Esophagus squamous epithelium (tissue), 5 donors: Measurements from ENCODE around the gene DNM1L. TPM values are rescaled to one million over a fixed set of nuclear protein-coding genes. Genes with fewer than 3 reads are reported as not detected.

Experiments used
- DNase-seq: peaks from one replicate; lab custom pipeline; 2025; lab: John Stamatoyannopoulos, UW
- H3K27ac ChIP-seq, 4 donors: fragments of 200-600 bp; sonication (generic); one replicate each; pipeline ENCODE4 v1.5.1; 2016 to 2019; ENCODE audit warnings: mild to moderate bottlenecking in 1 of 4
- H3K27me3 ChIP-seq, 4 donors: fragments of 200-600 bp; sonication (generic); 1 replicate in 3 of 4; 2 replicates in 1 of 4; pipeline versions ENCODE4 v1.5.1 to v1.6.0; 2017 to 2021; ENCODE audit warnings: antibody characterized with exemption in 1 of 4
- H3K36me3 ChIP-seq, 3 donors: fragments of 200-600 bp; sonication (generic); one replicate each; pipeline ENCODE4 v1.5.1; 2016 to 2019
- H3K4me1 ChIP-seq, 3 donors: fragments of 200-600 bp; sonication (generic); one replicate each; pipeline ENCODE4 v1.5.1; 2017 to 2019
- H3K4me3 ChIP-seq, 4 donors: fragments of 200-600 bp; sonication (generic); 1 replicate in 3 of 4; 2 replicates in 1 of 4; pipeline ENCODE4 v1.5.1; 2016 to 2019; ENCODE audit warnings: mild to moderate bottlenecking in 2 of 4, moderate library complexity in 1 of 4
- H3K9me3 ChIP-seq, 3 donors: fragments of 200-600 bp; sonication (generic); one replicate each; pipeline ENCODE4 v1.5.1; 2016 to 2019
- CTCF ChIP-seq, 6 experiments: fragments of 450-650 bp in 4 of 6; fragments of 200-600 bp in 2 of 6; sonication (generic) in 2 of 6; IDR thresholded peaks; one replicate each; pipeline ENCODE4 v1.5.1; 2016 to 2019; ENCODE audit warnings: antibody characterized with exemption in 6 of 6, mild to moderate bottlenecking in 4 of 6, moderate library complexity in 4 of 6
- POLR2A ChIP-seq, 4 donors: fragments of 450-650 bp; IDR thresholded peaks; one replicate each; pipeline ENCODE4 v1.6.1; 2017; ENCODE audit warnings: antibody characterized with exemption in 4 of 4, mild to moderate bottlenecking in 4 of 4, moderate library complexity in 3 of 4
- WGBS, 2 donors: methylation state at CpG; one replicate each; pipeline ENCODE4 v1.1.5; 2018; 5-methylcytosine and 5-hydroxymethylcytosine counted together
- intact Hi-C: fragments of 100-400 bp; cut with DNase I; formaldehyde crosslinking; loops from one replicate; pipeline ENCODE4 v1.15.0; 2022
- total RNA-seq, 4 donors: library from RNA; depleted of rRNA; stranded (reverse); fragments of >200 nt; gene quantifications; one replicate each; pipeline ENCODE4 v1.1.0, GENCODE V29; 2016
- donor health status: DM: yes; HTN: yes; CAD: no.

The DNM1L gene
- total RNA-seq, 4 donors from 2014 or later, result 28.2 to 66.2 (median 48.6) TPM

- 51 to 54% methylated on average over 4 of the region's 4 CpGs for WGBS, 2 donors
- DNase-seq, result no peak
- peaks cover 0 to 50% (median 19%) of the 10 kb centered on the region in 3 donors for H3K36me3 ChIP-seq
- TF ChIP-seq CTCF (IDR thresholded peaks at IDR 0.05), result no peak
- no peak for TF ChIP-seq POLR2A (IDR thresholded peaks at IDR 0.05)
- intact Hi-C loops, result loop anchor here (10.0 kb wide), 1 partner anchor 1271 kb away; the partner anchor contains the start of gene ALG10
- no peaks in the 10 kb centered on the region for H3K9me3 ChIP-seq
- no peak overlapping the region for H3K27ac ChIP-seq
- peaks cover 6 to 20% (median 12%) of the 10 kb centered on the region in 3 donors for H3K4me1 ChIP-seq
- no peaks in the 10 kb centered on the region for H3K27me3 ChIP-seq
- no peak overlapping the region for H3K4me3 ChIP-seq
Measured at GRCh38 chr12:32753605-32754004, 74.5 kb downstream of the DNM1L start.

- Histone ChIP-seq H3K9me3 (no peaks in the 10 kb centered on the region), H3K4me3 (peak overlapping the region in 3 of 4 donors; percentile 69 to 91 (median 75)), H3K4me1 (peaks cover 6 to 20% (median 12%) of the 10 kb centered on the region in 3 donors), H3K27ac (peak overlapping the region in 2 of 4 donors; percentile 93 to 94), H3K27me3 (no peaks in the 10 kb centered on the region), H3K36me3 (peaks cover 0 to 45% (median 19%) of the 10 kb centered on the region in 3 donors)
- intact Hi-C loops, result loop anchor here (10.0 kb wide), 1 partner anchor 1271 kb away; the partner anchor contains the start of gene ALG10
- no peak for DNase-seq
- 30 to 41% methylated on average over 2 of the region's 2 CpGs for WGBS, 2 donors
- TF ChIP-seq CTCF (IDR thresholded peaks at IDR 0.05), result no peak
- TF ChIP-seq POLR2A (IDR thresholded peaks at IDR 0.05), result no peak
Measured at GRCh38 chr12:32754111-32754510, 75.0 kb downstream of the DNM1L start.

- intact Hi-C loops, result loop anchor here (10.0 kb wide), 1 partner anchor 1270 kb away; the partner anchor contains the start of gene ALG10
- peak; percentile 27 for DNase-seq
- peak overlapping the region; percentile 83 to 94 (median 94) for H3K27ac ChIP-seq
- peak overlapping the region; percentile 67 to 91 (median 72) for H3K4me3 ChIP-seq
- 0% methylated on average over 1 to 5 of the region's 40 CpGs for WGBS, 2 donors
- peaks cover 6 to 20% (median 12%) of the 10 kb centered on the region in 3 donors for H3K4me1 ChIP-seq
- H3K36me3 ChIP-seq, result peaks cover 0 to 34% (median 9%) of the 10 kb centered on the region in 3 donors
- H3K27me3 ChIP-seq, result no peaks in the 10 kb centered on the region
- H3K9me3 ChIP-seq, result no peaks in the 10 kb centered on the region
- TF ChIP-seq CTCF (IDR thresholded peaks at IDR 0.05) (peak; percentile 52 to 78 (median 62)), POLR2A (IDR thresholded peaks at IDR 0.05) (no peak)
Measured at GRCh38 chr12:32755051-32755653, 76.1 kb downstream of the DNM1L start.

GRCh38 chr12:32755654-32756475 is 76.8 kb downstream of the DNM1L start, which contains the start of gene YARS2:
Gene YARS2 (minus strand): TSS chr12:32755897. CDS start chr12:32755874, 23 bp downstream.
- peak within 1 kb of the TSS; percentile 83 to 94 (median 94) for H3K27ac ChIP-seq
- TF ChIP-seq POLR2A (IDR thresholded peaks at IDR 0.05) (peak in 2 of 4 donors; percentile 57 to 71), CTCF (IDR thresholded peaks at IDR 0.05) (peak; percentile 71 to 90 (median 82))
- peak; percentile 55 for DNase-seq
- H3K4me3 ChIP-seq, result peak within 1 kb of the TSS; percentile 67 to 91 (median 72)
- intact Hi-C loops, result loop anchor here (10.0 kb wide), 1 partner anchor 1269 kb away; the partner anchor contains the start of gene ALG10
- no peaks in the 10 kb centered on the region for H3K9me3 ChIP-seq
- peaks cover 0 to 27% (median 2%) of the 10 kb centered on the region in 3 donors for H3K36me3 ChIP-seq
- no peaks in the 10 kb centered on the region for H3K27me3 ChIP-seq
- WGBS, 2 donors, result 0 to 1% methylated on average over 21 to 23 of the region's 39 CpGs
- H3K4me1 ChIP-seq, result peaks cover 6 to 20% (median 12%) of the 10 kb centered on the region in 3 donors
